Testis (tissue), 3 donors: ENCODE measurements around the gene ANO8. TPM values are rescaled to one million over a fixed set of nuclear protein-coding genes. Genes with fewer than 3 reads are reported as not detected.
A peak's percentile ranks its signal among the peaks of the same experiment; 100 is the strongest.
"Not testable (repeated sequence)": the region's sequence is repeated elsewhere in the genome, so short reads cannot be mapped to it uniquely, and the experiment has no call there.

Experiments used
- DNase-seq: peaks from one replicate; pipeline ENCODE4 v3.0.0-alpha.2; 2019
- H3K27ac ChIP-seq, 2 donors: fragments of 200-600 bp; sonication (generic); one replicate each; pipeline ENCODE4 v1.5.1; 2019
- H3K27me3 ChIP-seq: fragments of 200-600 bp; sonication (generic); one replicate; pipeline ENCODE4 v1.5.1; 2019
- H3K36me3 ChIP-seq: fragments of 200-600 bp; sonication (generic); one replicate; pipeline ENCODE4 v1.5.1; 2017; ENCODE audit warnings: low read depth; ENCODE audit errors: missing control alignments
- H3K4me1 ChIP-seq: fragments of 200-600 bp; sonication (generic); one replicate; pipeline ENCODE4 v1.5.1; 2019
- H3K4me3 ChIP-seq, 2 donors: fragments of 200-600 bp; sonication (generic); one replicate each; pipeline ENCODE4 v1.5.1; 2017 to 2019
- H3K9me3 ChIP-seq: fragments of 200-600 bp; sonication (generic); one replicate; pipeline ENCODE4 v1.5.1; 2017
- POLR2A ChIP-seq: fragments of 450-650 bp; IDR thresholded peaks from one replicate; pipeline ENCODE4 v1.6.1; 2017; ENCODE audit warnings: antibody characterized with exemption, mild to moderate bottlenecking, moderate library complexity
- WGBS, 2 donors: methylation state at CpG; one replicate each; pipeline ENCODE4 v1.1.5; 2018; 5-methylcytosine and 5-hydroxymethylcytosine counted together
- intact Hi-C: fragments of 100-400 bp; cut with DNase I; formaldehyde crosslinking; loops from one replicate; pipeline ENCODE4 v1.15.1; 2023; ENCODE audit warnings: low total_unique reads
- polyA plus RNA-seq: library from polyadenylated mRNA; stranded (reverse); fragments of 350-450 nt; fragmentation: Illumina TruSeq; extraction: RNeasy Lipid Tissue Mini Kit (QIAGEN cat#74804); gene quantifications from one replicate; pipeline ENCODE4 v1.2.3, GENCODE V29; 2014; ENCODE audit warnings: low read depth, low replicate concordance; ENCODE audit not compliant: insufficient read depth
- total RNA-seq, 2 donors: library from RNA; depleted of rRNA; stranded (reverse); fragments of >200 nt; gene quantifications; one replicate each; pipeline ENCODE4 v1.2.3, GENCODE V29; 2016
- TF ChIP-seq, protein P1 (sequence below), 3 experiments: fragments of 450-650 bp in 2 of 3; fragments of 200-600 bp in 1 of 3; sonication (generic) in 1 of 3; IDR thresholded peaks; one replicate each; pipeline ENCODE4 v1.5.1; 2016 to 2019; ENCODE audit warnings: antibody characterized with exemption in 3 of 3, mild to moderate bottlenecking in 2 of 3, moderate library complexity in 1 of 3

Gene ANO8
- total and polyA plus RNA-seq, 3 donors from 2014 or later: 4.5 to 19.2 (median 17.5) TPM

DNA sequence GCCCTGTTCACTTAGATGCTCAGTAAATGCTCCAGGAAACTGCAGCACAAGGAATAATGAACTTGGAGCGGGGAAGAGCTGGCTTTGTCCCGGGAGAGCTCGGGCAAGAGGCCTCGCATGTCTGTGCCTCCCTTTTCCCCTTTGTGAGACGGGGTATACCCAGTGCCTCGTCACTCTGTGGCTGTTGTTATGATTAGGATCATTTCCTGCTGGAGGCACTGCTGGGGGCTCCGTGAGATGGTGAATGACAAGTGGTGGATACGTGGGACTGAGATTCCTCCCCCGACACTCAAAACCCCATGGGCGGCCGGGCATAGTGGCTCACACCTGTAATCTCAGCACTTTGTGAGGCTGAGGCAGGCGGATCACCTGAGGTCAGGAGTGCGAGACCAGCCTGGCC lies 43.6 kb upstream of the ANO8 start:
- intact Hi-C loops: no loop called here
- WGBS, 2 donors: 80 to 81% methylated on average over 13 of the region's 13 CpGs

DNA sequence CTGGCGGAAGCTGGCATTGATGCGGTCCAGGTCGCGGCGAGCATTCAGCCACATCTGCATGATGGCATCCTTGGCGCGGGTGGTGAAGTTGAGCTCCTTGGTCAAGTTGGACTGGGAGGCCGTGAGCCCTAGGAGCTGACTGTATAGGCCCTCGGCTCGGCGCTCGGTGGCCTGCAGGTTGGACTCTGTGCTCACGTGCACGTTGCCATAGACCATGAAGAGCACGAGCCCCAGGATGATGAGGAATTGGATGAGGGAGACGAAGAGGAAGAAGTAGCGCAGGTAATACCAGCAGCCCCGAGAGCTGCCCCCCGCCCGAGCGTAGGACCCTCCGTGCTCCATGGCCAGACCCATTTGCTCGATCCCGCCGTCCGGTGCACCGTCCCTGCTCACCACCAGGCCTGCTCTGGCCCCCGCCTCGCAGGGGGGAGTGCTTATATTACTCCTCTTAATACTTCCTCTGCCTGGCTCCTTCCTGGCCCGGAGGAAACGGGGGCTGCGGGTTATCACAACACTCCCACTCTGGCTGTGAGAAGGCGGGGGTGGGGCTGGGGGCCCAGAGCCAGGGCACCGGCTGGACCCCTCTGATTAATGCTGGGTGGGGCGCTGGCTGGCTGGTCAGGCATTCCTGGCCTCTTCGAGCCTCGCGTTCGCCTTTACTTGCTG lies 42.4 kb upstream of the ANO8 start, which contains the start of gene PLVAP:
Gene PLVAP, minus strand, starts transcription at position 408 of the 666 bp plus-strand sequence. Its CDS starts 54 bp downstream, at position 354.
- no peaks in the 10 kb centered on the region for H3K9me3 ChIP-seq
- no peak for DNase-seq
- 69 to 75% methylated on average over 38 to 39 of the region's 39 CpGs for WGBS, 2 donors
- no peaks in the 10 kb centered on the region for H3K27me3 ChIP-seq
- no peak within 1 kb of the TSS for H3K4me3 ChIP-seq
- no peaks in the 10 kb centered on the region for H3K36me3 ChIP-seq
- H3K4me1 ChIP-seq: no peaks in the 10 kb centered on the region
- intact Hi-C loops: no loop called here
- no peak for TF ChIP-seq POLR2A
- TF ChIP-seq, protein P1, sequence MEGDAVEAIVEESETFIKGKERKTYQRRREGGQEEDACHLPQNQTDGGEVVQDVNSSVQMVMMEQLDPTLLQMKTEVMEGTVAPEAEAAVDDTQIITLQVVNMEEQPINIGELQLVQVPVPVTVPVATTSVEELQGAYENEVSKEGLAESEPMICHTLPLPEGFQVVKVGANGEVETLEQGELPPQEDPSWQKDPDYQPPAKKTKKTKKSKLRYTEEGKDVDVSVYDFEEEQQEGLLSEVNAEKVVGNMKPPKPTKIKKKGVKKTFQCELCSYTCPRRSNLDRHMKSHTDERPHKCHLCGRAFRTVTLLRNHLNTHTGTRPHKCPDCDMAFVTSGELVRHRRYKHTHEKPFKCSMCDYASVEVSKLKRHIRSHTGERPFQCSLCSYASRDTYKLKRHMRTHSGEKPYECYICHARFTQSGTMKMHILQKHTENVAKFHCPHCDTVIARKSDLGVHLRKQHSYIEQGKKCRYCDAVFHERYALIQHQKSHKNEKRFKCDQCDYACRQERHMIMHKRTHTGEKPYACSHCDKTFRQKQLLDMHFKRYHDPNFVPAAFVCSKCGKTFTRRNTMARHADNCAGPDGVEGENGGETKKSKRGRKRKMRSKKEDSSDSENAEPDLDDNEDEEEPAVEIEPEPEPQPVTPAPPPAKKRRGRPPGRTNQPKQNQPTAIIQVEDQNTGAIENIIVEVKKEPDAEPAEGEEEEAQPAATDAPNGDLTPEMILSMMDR (IDR thresholded peaks at IDR 0.05): no peak
- no peak within 1 kb of the TSS for H3K27ac ChIP-seq

More for the DNA sequence above, 43.6 kb upstream of the ANO8 start:
- Histone ChIP-seq H3K4me1 (no peaks in the 10 kb centered on the region), H3K9me3 (no peaks in the 10 kb centered on the region), H3K4me3 (no peak overlapping the region), H3K27me3 (no peaks in the 10 kb centered on the region), H3K36me3 (no peaks in the 10 kb centered on the region), H3K27ac (no peak overlapping the region)
- TF ChIP-seq, protein P1 (IDR thresholded peaks at IDR 0.05): no peak
- TF ChIP-seq POLR2A: no peak
- DNase-seq: no peak

DNA sequence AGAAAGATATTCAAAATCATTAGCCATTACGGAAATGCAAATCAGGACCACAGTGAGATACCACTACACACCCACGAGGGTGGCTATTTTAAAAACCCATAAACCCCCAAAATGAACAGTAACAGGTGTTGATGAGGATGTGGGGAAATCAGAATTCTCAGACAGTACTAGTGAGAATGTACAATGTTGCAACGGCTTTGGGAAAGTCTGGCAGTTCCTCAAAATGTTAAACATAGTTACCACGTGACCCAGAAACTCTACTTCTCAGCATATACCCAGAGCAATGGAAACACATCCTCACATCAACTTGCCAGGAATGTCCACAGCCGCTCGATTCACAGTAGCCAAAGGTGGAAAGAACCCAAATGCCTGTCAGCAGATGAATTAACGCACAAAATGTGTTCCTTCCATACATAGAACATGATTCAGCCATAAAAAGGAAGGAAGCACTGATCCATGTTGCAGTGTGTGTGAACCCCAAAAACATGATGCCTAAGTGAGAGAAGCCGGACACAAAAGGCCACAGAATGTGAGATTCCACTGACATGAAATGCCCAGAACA lies 35.5 kb upstream of the ANO8 start:
- Histone ChIP-seq H3K4me3 (no peak overlapping the region), H3K36me3 (no peaks in the 10 kb centered on the region), H3K4me1 (no peaks in the 10 kb centered on the region), H3K9me3 (no peaks in the 10 kb centered on the region), H3K27me3 (no peaks in the 10 kb centered on the region), H3K27ac (no peak overlapping the region)
- TF ChIP-seq POLR2A: no peak
- TF ChIP-seq, protein P1 (IDR thresholded peaks at IDR 0.05): no peak
- 39 to 53% methylated on average over 8 of the region's 8 CpGs for WGBS, 2 donors
- intact Hi-C loops: no loop called here
- peak; percentile 41 for DNase-seq

DNA sequence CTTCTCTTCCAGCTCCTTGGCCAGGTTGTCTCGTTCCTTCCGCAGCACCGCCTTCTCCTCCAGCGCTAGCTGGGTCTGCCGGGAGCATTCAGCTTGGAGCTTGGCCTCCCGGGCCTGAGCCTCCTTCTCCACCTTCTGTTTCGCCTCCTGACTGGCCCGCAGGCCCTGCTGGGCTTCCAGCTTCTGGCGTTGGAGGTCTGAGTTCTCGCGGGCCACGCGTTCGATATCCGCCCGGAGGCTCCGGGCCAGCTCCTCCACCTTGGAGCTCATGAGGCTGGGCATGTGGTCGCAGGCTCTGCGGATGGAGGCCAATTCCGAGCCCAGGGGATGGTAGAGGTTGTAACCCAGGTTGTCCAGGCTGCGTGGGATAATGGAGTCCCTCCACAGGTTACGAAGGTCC lies 30.7 kb upstream of the ANO8 start:
- WGBS, 2 donors: 96 to 97% methylated on average over 15 to 22 of the region's 22 CpGs
- intact Hi-C loops: no loop called here

DNA sequence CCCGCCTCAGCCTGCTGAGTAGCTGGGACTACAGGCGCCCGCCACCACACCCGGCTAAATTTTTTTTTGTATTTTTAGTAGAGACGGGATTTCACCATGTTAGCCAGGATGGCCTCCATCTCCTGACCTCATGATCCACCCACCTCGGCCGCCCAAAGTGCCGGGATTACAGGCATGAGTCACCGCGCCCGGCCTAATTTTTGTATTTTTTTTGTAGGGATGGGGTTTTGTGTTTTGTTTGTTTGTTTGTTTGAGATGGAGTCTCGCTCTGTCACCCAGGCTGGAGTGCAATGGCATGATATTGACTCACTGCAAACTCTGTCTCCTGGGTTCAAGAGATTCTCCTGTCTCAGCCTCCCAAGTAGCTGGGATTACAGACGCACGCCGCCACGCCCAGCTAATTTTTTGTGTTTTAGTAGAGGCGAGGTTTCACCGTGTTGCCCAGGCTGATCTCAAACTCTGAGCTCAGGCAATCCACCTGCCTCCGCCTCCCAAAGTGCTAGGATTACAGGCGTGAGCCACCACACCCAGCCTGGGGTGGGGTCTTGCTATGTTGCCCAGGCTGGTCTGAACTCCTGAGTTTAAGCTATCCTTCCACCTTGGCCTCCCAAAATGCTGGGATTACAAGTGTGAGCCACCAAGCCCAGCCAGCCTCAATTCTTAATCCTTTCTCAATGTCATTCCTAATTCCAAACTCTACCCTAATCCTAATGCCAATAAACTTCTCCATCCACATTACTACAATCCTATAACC lies 29.4 kb upstream of the ANO8 start:
- H3K4me1 ChIP-seq, H3K27ac ChIP-seq, H3K36me3 ChIP-seq, H3K4me3 ChIP-seq, H3K9me3 ChIP-seq, DNase-seq, H3K27me3 ChIP-seq, intact Hi-C loops: not testable (repeated sequence)
- WGBS, 2 donors: 89 to 90% methylated on average over 20 of the region's 20 CpGs

More for the DNA sequence above, 30.7 kb upstream of the ANO8 start:
- no peaks in the 10 kb centered on the region for H3K4me1 ChIP-seq
- no peaks in the 10 kb centered on the region for H3K9me3 ChIP-seq
- H3K4me3 ChIP-seq: no peak overlapping the region
- no peak overlapping the region for H3K27ac ChIP-seq
- TF ChIP-seq, protein P1 (IDR thresholded peaks at IDR 0.05): no peak
- TF ChIP-seq POLR2A: no peak
- no peaks in the 10 kb centered on the region for H3K27me3 ChIP-seq
- no peak for DNase-seq
- no peaks in the 10 kb centered on the region for H3K36me3 ChIP-seq
